Measurements from ENCODE around the gene NRXN3.

Gene NRXN3

DNA sequence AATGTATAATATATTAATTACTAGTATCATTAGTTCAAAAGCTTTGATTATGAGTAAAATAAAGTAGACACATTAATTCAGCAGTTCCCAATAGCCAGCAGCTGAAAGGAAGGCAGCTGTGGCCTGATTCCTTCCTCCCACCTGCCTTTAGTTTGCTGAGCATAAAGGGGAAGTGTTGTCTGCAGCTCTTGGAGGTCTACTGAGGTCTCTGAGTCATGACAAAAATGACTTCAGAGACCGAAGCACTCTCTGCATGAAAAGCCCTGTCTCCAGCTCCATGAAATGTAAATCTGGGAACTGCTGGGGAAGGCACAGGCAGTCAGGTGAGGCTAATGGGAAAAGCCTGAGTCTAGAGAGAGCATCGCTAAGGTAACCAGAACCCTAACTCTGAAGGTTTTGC is 165.4 kb downstream of the NRXN3 start:
- H3K4me3 Mint-ChIP-seq = no peak overlapping the region
- H3K36me3 Mint-ChIP-seq (ENCODE audit: low read depth) = no peaks in the 10 kb centered on the region
- no peaks in the 10 kb centered on the region for H3K4me1 Mint-ChIP-seq (ENCODE audit: low read depth)
- H3K27me3 Mint-ChIP-seq = no peaks in the 10 kb centered on the region
- H3K27ac Mint-ChIP-seq = no peak overlapping the region
- intact Hi-C loops (cut with micrococcal nuclease) = no loop called here
- H3K9me3 Mint-ChIP-seq = no peaks in the 10 kb centered on the region

DNA sequence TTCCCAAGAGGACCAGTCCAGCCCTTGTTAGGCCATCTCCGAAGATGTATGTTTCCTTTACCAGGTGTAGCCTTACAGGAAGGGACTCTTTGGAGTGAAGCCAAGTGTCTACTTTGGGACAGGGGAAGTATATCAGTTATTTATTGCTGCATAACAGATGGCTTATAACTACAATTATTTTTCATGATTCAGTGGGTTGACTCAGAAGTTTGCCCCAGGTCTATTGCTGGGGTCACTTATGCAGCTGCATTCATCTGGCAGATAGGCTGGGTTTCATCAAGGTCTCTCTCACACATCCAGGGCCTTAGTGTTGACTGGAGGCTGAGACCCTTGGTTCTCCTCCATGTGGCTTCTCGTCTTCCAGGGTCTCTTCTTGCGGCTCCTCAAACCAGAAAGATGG is 170.1 kb downstream of the NRXN3 start:
- intact Hi-C loops (cut with micrococcal nuclease) = no loop called here
- no peak overlapping the region for H3K4me3 Mint-ChIP-seq
- no peaks in the 10 kb centered on the region for H3K36me3 Mint-ChIP-seq (ENCODE audit: low read depth)
- H3K9me3 Mint-ChIP-seq = no peaks in the 10 kb centered on the region
- no peaks in the 10 kb centered on the region for H3K27me3 Mint-ChIP-seq
- no peaks in the 10 kb centered on the region for H3K4me1 Mint-ChIP-seq (ENCODE audit: low read depth)
- H3K27ac Mint-ChIP-seq = no peak overlapping the region

DNA sequence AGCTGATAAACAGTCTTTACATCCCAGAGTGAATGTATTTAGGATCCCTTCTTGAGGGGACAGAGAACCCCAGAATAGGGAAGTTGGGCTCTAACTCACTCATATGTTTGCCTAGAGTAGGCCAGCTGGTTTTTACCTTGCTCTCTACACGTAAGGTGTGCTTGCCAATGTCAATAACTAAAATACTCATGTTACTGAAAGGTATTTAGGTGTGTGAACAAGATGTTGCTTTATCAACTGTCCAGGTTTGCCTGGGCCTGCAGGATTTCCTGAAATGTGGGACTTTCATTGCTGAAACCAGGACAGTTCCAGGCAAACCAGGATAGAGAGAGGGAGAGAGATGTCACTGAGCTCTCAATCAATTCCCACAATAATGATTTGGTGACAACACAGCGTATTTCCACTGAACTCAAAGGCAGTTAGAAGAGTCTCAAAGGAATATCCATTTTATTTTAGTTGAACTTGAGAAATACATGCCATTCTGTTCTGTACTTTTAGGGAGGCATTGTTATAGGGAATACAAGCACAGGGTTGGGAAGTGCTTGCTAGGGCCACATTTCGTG is 171.7 kb downstream of the NRXN3 start:
- Mint-ChIP-seq H3K27ac (no peak overlapping the region), H3K4me1 (ENCODE audit: low read depth) (no peaks in the 10 kb centered on the region)

DNA sequence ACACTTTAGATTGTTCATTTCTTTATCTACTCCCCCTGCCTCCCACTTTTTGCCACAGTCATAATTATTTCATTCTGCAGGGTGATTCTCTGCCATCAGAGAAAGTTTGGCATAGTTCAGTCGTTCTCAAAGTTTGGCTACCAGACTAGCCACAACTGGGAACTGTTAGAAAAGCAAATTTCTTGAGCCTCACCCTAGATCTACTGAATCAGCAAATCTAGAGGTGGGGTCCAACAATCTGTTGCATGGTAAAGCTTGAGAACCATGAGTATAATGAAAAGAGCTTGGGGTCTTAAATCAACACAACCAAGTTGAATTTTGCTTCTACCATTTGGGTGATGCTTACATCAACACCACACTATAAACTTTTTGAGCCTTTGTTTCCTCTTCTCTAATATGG is 172.7 kb downstream of the NRXN3 start:
- Mint-ChIP-seq H3K27me3 (no peaks in the 10 kb centered on the region), H3K9me3 (no peaks in the 10 kb centered on the region), H3K4me3 (no peak overlapping the region), H3K4me1 (ENCODE audit: low read depth) (no peaks in the 10 kb centered on the region), H3K27ac (no peak overlapping the region), H3K36me3 (ENCODE audit: low read depth) (no peaks in the 10 kb centered on the region)
- intact Hi-C loops (cut with micrococcal nuclease) = no loop called here

More for the DNA sequence above, 171.7 kb downstream of the NRXN3 start:
- Mint-ChIP-seq H3K4me3 (no peak overlapping the region), H3K27me3 (no peaks in the 10 kb centered on the region), H3K36me3 (ENCODE audit: low read depth) (no peaks in the 10 kb centered on the region), H3K9me3 (no peaks in the 10 kb centered on the region)
- intact Hi-C loops (cut with micrococcal nuclease) = no loop called here

DNA sequence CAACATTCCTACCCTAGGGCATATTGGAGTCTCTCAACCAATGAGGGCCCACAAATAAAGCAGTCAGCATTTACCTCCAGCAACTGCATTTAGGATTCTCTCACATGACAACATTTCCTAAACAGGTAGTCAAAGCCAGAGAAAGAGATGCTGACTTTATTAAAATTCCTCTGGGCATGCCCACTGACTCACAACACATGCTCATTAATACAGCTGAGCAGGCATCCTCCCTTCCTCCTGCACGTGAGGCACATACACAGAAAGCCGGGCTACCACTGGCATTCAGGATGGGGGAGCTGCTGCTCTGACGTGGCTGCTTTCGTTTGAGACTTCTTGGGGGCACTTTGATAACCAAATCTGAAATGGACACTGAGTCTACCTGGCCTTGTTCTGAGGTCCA is 174.1 kb downstream of the NRXN3 start:
- H3K9me3 Mint-ChIP-seq = no peaks in the 10 kb centered on the region
- no peak overlapping the region for H3K27ac Mint-ChIP-seq
- no peak overlapping the region for H3K4me3 Mint-ChIP-seq
- intact Hi-C loops (cut with micrococcal nuclease) = no loop called here
- no peaks in the 10 kb centered on the region for H3K4me1 Mint-ChIP-seq (ENCODE audit: low read depth)
- no peaks in the 10 kb centered on the region for H3K27me3 Mint-ChIP-seq
- no peaks in the 10 kb centered on the region for H3K36me3 Mint-ChIP-seq (ENCODE audit: low read depth)

DNA sequence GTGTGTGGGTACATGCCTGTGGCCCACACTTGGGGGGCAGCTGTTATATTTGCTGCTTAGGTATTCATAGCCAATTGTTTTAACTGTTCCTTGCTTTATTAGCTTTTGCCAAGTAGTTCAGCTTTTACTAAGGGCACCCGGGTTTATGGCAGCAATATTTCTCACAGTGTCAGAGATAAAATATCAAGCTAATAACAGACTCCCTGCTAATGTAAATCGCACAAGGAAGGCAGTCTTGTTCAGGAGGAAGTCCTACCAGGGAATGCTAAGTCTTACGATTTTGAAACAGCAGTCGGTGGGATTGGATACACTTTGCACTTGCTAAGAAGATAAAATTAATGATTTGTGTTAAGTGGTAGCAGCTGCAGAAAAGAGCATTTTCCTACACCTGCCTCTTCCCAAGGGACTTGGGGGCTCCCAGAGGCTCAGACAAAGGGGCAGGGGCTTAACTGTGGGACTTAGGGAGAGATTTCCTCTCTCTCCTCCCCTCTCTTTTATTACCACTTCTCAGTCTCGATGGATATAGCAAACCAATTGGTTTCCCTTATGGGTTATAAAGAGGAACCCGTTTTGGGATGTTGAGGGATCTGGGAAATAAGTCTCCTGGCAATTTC is 175.1 kb downstream of the NRXN3 start:
- intact Hi-C loops (cut with micrococcal nuclease) = no loop called here
- no peak overlapping the region for H3K4me3 Mint-ChIP-seq
- H3K4me1 Mint-ChIP-seq (ENCODE audit: low read depth) = no peaks in the 10 kb centered on the region
- peaks cover 2% of the 10 kb centered on the region for H3K27me3 Mint-ChIP-seq
- no peaks in the 10 kb centered on the region for H3K9me3 Mint-ChIP-seq
- H3K36me3 Mint-ChIP-seq (ENCODE audit: low read depth) = no peaks in the 10 kb centered on the region
- H3K27ac Mint-ChIP-seq = no peak overlapping the region

DNA sequence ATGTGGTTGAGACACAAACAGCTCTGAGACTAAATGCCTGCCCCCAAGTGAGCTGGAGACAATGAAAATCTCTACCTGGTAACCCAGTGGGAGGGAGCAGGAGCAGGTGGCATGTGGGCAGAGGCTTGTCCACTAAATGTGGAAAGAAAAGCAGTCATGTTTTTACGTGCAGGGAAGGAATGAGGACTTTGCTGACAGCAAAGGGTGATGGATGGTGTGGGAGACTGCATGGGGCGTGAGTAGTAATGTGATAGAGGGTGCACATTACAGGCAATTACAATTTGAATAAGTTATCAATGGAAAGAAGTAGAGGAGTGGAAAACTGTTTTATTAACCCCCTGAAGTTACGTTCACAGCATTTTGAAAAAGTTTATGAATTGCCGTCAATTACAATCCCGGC is 176.6 kb downstream of the NRXN3 start:
- no peaks in the 10 kb centered on the region for H3K4me1 Mint-ChIP-seq (ENCODE audit: low read depth)
- H3K36me3 Mint-ChIP-seq (ENCODE audit: low read depth) = no peaks in the 10 kb centered on the region
- intact Hi-C loops (cut with micrococcal nuclease) = no loop called here
- peaks cover 3% of the 10 kb centered on the region for H3K27me3 Mint-ChIP-seq
- H3K27ac Mint-ChIP-seq = no peak overlapping the region
- no peaks in the 10 kb centered on the region for H3K9me3 Mint-ChIP-seq
- no peak overlapping the region for H3K4me3 Mint-ChIP-seq

DNA sequence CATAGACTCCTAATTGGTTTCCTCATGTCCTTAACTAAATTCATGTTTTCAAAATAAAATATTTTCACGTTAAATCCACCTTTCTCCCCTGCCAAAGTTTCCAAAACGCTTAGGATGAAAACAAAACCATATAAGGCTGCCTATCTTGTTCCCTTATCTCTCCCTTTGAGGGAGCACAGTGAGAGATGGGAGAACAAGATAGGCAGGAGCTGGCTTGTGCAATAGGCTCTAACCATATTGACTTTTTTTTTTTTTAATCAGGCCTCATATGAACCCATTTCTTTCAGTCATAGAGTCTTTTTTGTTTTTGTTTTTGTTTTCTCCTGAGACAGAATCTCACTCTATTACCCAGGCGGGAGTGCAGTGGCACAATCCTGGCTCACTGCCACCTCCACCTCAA is 184.9 kb downstream of the NRXN3 start:
- Mint-ChIP-seq H3K9me3 (no peaks in the 10 kb centered on the region), H3K27ac (no peak overlapping the region), H3K4me3 (no peak overlapping the region), H3K36me3 (ENCODE audit: low read depth) (no peaks in the 10 kb centered on the region), H3K27me3 (peaks cover 3% of the 10 kb centered on the region), H3K4me1 (ENCODE audit: low read depth) (no peaks in the 10 kb centered on the region)
- intact Hi-C loops (cut with micrococcal nuclease) = no loop called here

DNA sequence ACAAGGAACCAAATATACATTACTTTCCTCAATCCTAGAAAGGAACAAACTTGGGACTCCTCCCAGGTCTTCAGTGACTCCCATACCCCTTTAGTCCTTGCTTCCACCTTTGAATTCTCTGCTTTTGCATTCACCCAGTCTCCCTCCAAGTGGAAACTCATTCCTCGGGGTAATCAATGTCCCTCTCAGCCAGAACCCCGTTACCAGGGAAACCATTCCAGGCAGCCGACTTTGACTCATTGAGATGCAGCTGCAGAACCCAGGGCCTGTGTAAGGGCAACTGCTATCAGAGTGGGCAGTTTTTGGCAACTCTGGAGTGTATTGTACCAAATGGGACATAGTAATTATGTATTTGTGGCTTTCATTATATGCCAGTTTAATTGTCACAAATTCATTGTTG is 186.2 kb downstream of the NRXN3 start:
- no peak overlapping the region for H3K4me3 Mint-ChIP-seq
- H3K27me3 Mint-ChIP-seq = no peaks in the 10 kb centered on the region
- H3K9me3 Mint-ChIP-seq = no peaks in the 10 kb centered on the region
- H3K36me3 Mint-ChIP-seq (ENCODE audit: low read depth) = no peaks in the 10 kb centered on the region
- intact Hi-C loops (cut with micrococcal nuclease) = no loop called here
- no peak overlapping the region for H3K27ac Mint-ChIP-seq
- no peaks in the 10 kb centered on the region for H3K4me1 Mint-ChIP-seq (ENCODE audit: low read depth)

DNA sequence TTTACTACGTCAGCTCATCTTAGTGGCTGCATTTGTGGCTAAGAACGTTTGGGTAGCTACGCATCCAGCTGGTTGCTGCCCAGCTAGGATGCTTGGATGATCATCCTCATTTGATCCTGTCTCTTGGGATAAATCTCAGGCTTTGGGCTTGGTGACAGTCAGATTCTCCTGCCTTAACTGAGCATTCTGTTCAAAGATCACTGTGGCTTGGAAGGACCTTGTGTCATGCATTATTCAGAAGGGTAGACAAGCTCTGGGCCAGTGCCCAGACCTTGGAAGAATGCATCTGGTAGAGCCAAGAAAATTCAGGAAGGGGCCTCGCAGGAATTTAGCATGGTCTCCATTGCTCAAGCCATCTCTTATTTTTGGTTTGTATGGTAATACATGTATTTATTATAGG is 188.4 kb downstream of the NRXN3 start:
- Mint-ChIP-seq H3K27ac (no peak overlapping the region), H3K36me3 (ENCODE audit: low read depth) (no peaks in the 10 kb centered on the region), H3K9me3 (no peaks in the 10 kb centered on the region), H3K27me3 (no peaks in the 10 kb centered on the region), H3K4me1 (ENCODE audit: low read depth) (no peaks in the 10 kb centered on the region), H3K4me3 (no peak overlapping the region)
- intact Hi-C loops (cut with micrococcal nuclease) = no loop called here

DNA sequence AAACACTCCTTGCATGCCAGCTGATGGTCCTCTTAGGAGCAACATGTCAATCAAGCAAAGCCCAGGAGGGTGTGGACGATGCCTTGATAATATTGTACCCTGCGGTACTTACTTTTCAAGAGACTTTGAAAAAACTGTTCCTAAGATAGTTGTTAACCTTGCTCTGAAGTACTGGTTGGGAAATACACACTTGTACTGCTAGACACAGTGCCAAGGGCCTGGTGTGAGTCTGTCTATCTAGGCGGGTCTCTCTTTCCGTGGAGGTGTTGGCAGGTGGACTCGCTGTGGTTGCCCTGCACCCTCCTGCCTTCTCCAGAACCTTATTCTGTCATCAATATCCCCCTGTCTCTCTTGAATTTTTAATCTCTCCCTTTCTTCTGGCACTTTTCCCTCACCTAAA is 189.4 kb downstream of the NRXN3 start:
- Mint-ChIP-seq H3K27me3 (no peaks in the 10 kb centered on the region), H3K27ac (no peak overlapping the region), H3K36me3 (ENCODE audit: low read depth) (no peaks in the 10 kb centered on the region), H3K4me1 (ENCODE audit: low read depth) (no peaks in the 10 kb centered on the region), H3K9me3 (no peaks in the 10 kb centered on the region), H3K4me3 (no peak overlapping the region)
- intact Hi-C loops (cut with micrococcal nuclease) = no loop called here

DNA sequence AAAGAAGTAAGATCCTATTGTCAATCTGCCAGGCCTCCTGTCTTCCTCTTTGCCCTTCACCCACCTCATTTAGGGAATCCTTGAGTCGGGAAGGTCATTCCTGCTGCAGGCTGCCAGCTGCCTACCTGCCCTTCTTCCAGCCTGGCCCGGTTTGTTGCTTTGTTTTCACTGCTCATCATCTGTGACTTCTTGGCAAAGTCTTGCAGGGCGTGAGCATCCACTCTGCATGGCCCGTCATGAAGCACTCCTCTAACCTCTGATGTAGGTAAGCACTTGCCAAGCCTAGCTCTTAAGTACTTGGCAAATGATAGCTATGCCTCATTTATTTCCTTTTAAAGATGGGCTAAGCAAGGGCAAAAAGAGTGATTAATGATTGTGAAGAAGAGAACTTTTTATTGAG is 192.8 kb downstream of the NRXN3 start:
- H3K9me3 Mint-ChIP-seq = no peaks in the 10 kb centered on the region

DNA sequence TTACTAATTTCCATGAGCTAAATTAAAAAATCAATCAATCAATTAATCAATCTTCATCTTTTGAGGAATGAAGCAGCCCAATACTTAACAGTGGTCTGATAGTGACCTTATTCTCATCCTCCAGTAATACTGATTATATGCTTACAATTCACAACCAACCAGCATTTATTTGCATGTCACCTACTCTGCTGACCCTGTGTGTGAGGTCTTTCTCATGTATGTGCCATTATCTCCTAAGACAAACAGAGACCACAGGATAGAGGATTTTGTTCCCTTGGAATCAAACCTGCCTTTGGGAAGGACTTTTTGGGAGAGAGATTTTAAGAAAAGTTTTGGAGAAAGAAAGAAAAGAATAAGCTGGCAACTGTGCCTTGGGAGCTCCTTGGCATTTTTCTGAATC is 197.2 kb downstream of the NRXN3 start:
- no peaks in the 10 kb centered on the region for H3K9me3 Mint-ChIP-seq
- H3K4me3 Mint-ChIP-seq = no peak overlapping the region
- H3K36me3 Mint-ChIP-seq (ENCODE audit: low read depth) = no peaks in the 10 kb centered on the region
- intact Hi-C loops (cut with micrococcal nuclease) = no loop called here
- no peaks in the 10 kb centered on the region for H3K27me3 Mint-ChIP-seq
- no peak overlapping the region for H3K27ac Mint-ChIP-seq
- no peaks in the 10 kb centered on the region for H3K4me1 Mint-ChIP-seq (ENCODE audit: low read depth)

More for the DNA sequence above, 192.8 kb downstream of the NRXN3 start:
- intact Hi-C loops (cut with micrococcal nuclease) = no loop called here
- H3K27me3 Mint-ChIP-seq = no peaks in the 10 kb centered on the region
- no peak overlapping the region for H3K27ac Mint-ChIP-seq
- no peaks in the 10 kb centered on the region for H3K4me1 Mint-ChIP-seq (ENCODE audit: low read depth)
- no peak overlapping the region for H3K4me3 Mint-ChIP-seq
- no peaks in the 10 kb centered on the region for H3K36me3 Mint-ChIP-seq (ENCODE audit: low read depth)

DNA sequence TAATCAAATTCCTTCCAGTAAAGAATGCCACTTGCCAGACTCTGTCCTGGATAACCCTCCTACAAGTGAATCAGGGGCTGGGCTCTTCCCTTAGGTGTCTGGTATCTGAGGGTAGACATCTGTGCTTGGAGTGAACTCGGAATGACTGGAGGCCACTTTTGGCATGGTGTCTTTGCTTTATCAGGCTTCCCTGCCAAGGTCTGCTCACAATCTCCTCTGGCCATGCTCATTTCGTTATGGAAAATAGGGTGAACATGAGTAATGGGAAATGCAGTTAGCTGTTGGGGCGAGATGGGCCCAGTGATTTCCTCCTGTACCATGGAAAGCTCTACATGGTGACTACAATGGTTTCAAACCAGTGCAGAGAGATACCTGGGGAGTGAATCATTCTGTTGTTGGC is 212.9 kb downstream of the NRXN3 start:
- intact Hi-C loops (cut with micrococcal nuclease) = no loop called here
- no peaks in the 10 kb centered on the region for H3K27me3 Mint-ChIP-seq
- H3K4me3 Mint-ChIP-seq = no peak overlapping the region
- no peaks in the 10 kb centered on the region for H3K36me3 Mint-ChIP-seq (ENCODE audit: low read depth)
- no peaks in the 10 kb centered on the region for H3K9me3 Mint-ChIP-seq
- no peak overlapping the region for H3K27ac Mint-ChIP-seq
- no peaks in the 10 kb centered on the region for H3K4me1 Mint-ChIP-seq (ENCODE audit: low read depth)

DNA sequence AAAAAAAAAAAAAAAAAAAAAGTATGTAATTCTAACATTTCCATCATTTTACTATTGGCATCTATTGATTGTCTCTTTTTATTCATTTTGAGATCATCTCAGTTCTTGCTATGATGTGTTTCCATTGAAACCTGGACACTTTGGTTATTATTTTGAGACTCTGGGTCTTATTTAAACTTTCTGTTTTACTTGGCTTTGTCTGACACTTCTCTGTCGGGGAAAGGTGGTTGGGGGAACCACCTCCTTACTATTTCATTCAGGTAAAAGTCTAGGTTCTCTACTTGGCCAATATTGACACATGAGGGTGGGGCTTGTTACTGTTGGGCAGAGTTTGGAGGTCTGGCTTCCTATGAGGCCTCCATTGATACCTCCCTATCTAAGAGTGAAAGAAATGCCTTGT is 228.0 kb downstream of the NRXN3 start:
- intact Hi-C loops (cut with micrococcal nuclease) = no loop called here
- Mint-ChIP-seq H3K9me3 (no peaks in the 10 kb centered on the region), H3K27me3 (no peaks in the 10 kb centered on the region), H3K4me1 (ENCODE audit: low read depth) (no peaks in the 10 kb centered on the region), H3K4me3 (no peak overlapping the region), H3K36me3 (ENCODE audit: low read depth) (no peaks in the 10 kb centered on the region), H3K27ac (no peak overlapping the region)

Data from dendritic cell treated with granulocyte-macrophage colony-stimulating factor and Interleukin-4, amounts not matched to agents 40 ng/mL and 50 ng/mL, for 4 days (primary cell).